DOHH2 (cell line): ENCODE data around the gene MACROD1.

Experiments used
- H3F3A ChIP-seq: fragments of 200-600 bp; sonication (generic), shearing (Covaris generic); 2 replicates; pipeline ENCODE4 v1.6.0; 2016; ENCODE audit warnings: antibody characterized with exemption, mild to moderate bottlenecking; ENCODE audit not compliant: control insufficient read depth, insufficient read depth
- H3K27ac ChIP-seq: fragments of 200-600 bp; sonication (generic); 2 replicates; pipeline ENCODE4 v1.5.1; 2014; ENCODE audit warnings: low read depth, mild to moderate bottlenecking, low read length, moderate library complexity
- H3K27me3 ChIP-seq: fragments of 200-600 bp; sonication (generic); 2 replicates; pipeline ENCODE4 v1.6.1; 2014; ENCODE audit warnings: mild to moderate bottlenecking, low read length, mixed read lengths; ENCODE audit not compliant: control insufficient read depth
- H3K36me3 ChIP-seq: fragments of 200-600 bp; sonication (generic); 2 replicates; pipeline ENCODE4 v1.6.1; 2014; ENCODE audit warnings: mild to moderate bottlenecking, low read length, moderate library complexity, mixed read lengths; ENCODE audit not compliant: control insufficient read depth
- H3K4me1 ChIP-seq: fragments of 200-600 bp; sonication (generic); 2 replicates; pipeline ENCODE4 v1.6.1; 2014; ENCODE audit warnings: mild to moderate bottlenecking, low read length, mixed read lengths; ENCODE audit not compliant: control insufficient read depth
- H3K4me2 ChIP-seq: fragments of 200-600 bp; sonication (generic); 2 replicates; pipeline ENCODE4 v1.6.0; 2014; ENCODE audit warnings: mild to moderate bottlenecking, low read length, moderate library complexity
- H3K4me3 ChIP-seq: fragments of 200-600 bp; sonication (generic); 2 replicates; pipeline ENCODE4 v1.5.1; 2014; ENCODE audit warnings: mild to moderate bottlenecking, low read length, mixed read lengths
- H3K79me2 ChIP-seq: fragments of 200-600 bp; sonication (generic); 2 replicates; pipeline ENCODE4 v1.6.1; 2014; ENCODE audit warnings: mild to moderate bottlenecking, low read length, mixed read lengths; ENCODE audit not compliant: control insufficient read depth
- H3K9me2 ChIP-seq: fragments of 200-600 bp; sonication (generic); replicated peaks from 2 replicates; pipeline ENCODE4 v1.6.1; 2014; ENCODE audit warnings: mild to moderate bottlenecking, low read length, mixed read lengths; ENCODE audit not compliant: control insufficient read depth
- H3K9me3 ChIP-seq: fragments of 200-600 bp; sonication (generic); 2 replicates; pipeline ENCODE4 v1.6.1; 2014; ENCODE audit warnings: antibody characterized with exemption, low read length, mixed read lengths; ENCODE audit not compliant: control insufficient read depth, insufficient read depth
- H4K20me1 ChIP-seq: fragments of 200-600 bp; sonication (generic); 2 replicates; pipeline ENCODE4 v1.6.0; 2014; ENCODE audit warnings: low read depth, mild to moderate bottlenecking, antibody characterized with exemption, low read length, moderate library complexity; ENCODE audit not compliant: control insufficient read depth, insufficient read depth
- CTCF ChIP-seq: fragments of 200-600 bp; sonication (generic); IDR thresholded peaks from one replicate; pipeline ENCODE4 v1.5.1; 2014; ENCODE audit warnings: antibody characterized with exemption, mild to moderate bottlenecking, low read depth, low read length; ENCODE audit not compliant: poor library complexity, severe bottlenecking
- EZH2phosphoT487 ChIP-seq: fragments of 200-600 bp; sonication (generic); IDR thresholded peaks from 2 replicates; pipeline ENCODE4 v1.6.1; 2017; ENCODE audit warnings: borderline replicate concordance, mild to moderate bottlenecking, antibody characterized with exemption, low read length, moderate library complexity, mixed read lengths

MACROD1 gene

DNA sequence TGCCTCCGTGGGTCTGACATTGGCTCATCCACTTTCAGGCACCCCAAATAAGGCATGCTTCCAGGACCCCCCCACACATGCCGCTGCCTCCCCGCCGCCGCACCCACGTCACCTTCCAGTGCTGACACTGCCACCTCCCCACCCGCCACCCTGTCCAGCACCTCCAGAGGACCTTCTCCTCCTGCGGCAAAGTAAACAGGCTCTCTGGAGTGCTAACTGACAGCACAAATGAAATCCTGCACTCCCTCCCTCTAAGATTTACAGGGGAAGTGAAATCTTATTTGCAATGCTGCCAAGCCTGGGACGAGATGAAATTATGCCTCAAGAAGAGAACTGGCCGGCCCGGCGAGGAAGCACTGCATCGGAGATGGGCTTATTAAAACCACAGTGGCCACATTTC is 35.3 kb downstream of the MACROD1 start:
- Histone ChIP-seq H3K27ac (no peak overlapping the region), H4K20me1 (no peaks in the 10 kb centered on the region), H3K4me3 (no peak overlapping the region), H3F3A (no peaks in the 10 kb centered on the region), H3K27me3 (no peaks in the 10 kb centered on the region), H3K36me3 (no peaks in the 10 kb centered on the region), H3K4me2 (no peak overlapping the region), H3K9me2 (no peaks in the 10 kb centered on the region), H3K9me3 (no peaks in the 10 kb centered on the region), H3K79me2 (no peaks in the 10 kb centered on the region), H3K4me1 (no peaks in the 10 kb centered on the region)
- TF ChIP-seq EZH2phosphoT487 (no peak), CTCF (no peak)

DNA sequence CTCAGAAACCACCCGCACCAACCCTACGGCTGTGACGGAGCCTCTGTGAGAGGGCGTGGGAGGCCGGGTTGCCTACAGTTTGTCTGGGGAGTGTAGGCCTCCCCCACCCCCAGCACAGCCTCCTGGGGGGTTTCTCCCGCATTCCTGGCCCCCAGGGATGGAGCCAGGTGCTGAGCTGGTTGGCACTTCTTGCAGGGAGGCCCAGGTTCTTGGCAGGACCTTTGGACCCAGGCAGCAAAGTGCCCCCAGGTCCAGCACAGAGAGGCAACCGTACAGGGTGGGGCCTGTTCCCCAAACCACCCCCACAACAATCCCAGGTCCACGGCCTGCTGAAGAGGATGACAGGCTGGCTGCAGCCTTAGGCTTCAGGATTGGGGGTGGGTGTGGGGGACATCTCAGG is 36.5 kb downstream of the MACROD1 start:
- no peaks in the 10 kb centered on the region for H4K20me1 ChIP-seq
- H3F3A ChIP-seq, result no peaks in the 10 kb centered on the region
- H3K36me3 ChIP-seq, result no peaks in the 10 kb centered on the region
- no peaks in the 10 kb centered on the region for H3K9me3 ChIP-seq
- TF ChIP-seq EZH2phosphoT487, result no peak
- TF ChIP-seq CTCF, result no peak
- H3K9me2 ChIP-seq, result no peaks in the 10 kb centered on the region
- H3K27me3 ChIP-seq, result no peaks in the 10 kb centered on the region
- no peak overlapping the region for H3K27ac ChIP-seq
- no peak overlapping the region for H3K4me2 ChIP-seq
- no peak overlapping the region for H3K4me3 ChIP-seq
- no peaks in the 10 kb centered on the region for H3K4me1 ChIP-seq
- no peaks in the 10 kb centered on the region for H3K79me2 ChIP-seq

DNA sequence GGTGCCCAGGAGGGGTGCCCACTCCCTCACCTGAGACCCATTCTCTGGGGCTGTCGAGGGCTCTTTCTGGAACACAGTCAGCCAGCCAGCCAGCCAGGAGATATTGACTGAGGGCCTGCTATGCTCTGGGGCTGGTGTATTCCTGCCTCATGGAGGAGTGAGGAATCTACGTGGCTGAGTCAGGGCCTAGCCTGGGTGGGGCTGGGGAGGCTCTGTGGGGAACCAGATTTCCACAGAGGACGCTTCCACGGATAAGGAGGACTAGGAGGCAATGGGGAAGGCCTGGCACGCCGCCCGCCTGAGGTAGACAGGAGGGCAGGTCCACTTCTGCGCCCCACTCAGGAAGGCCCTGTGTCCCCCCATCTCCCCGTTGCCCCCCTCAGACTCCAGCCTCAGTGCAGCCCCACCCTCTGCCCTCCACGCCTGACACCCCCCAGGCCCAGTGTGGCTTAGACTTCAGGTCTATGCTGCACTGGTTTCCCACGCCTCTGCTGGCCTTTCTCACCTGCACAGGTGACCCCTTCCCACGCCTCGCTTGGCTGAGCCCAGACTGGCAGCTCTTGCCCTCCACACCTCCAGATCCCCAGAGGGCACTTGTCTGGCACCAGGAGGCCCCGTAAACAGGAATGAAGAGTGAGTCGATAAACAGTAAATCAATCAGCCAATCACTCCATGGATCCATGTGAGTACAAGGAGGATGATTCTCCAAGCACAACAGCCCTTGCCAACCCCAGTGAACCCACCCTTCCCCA is 37.5 kb downstream of the MACROD1 start:
- TF ChIP-seq CTCF (no peak), EZH2phosphoT487 (no peak)
- no peaks in the 10 kb centered on the region for H3K4me1 ChIP-seq

More for the DNA sequence above, 37.5 kb downstream of the MACROD1 start:
- no peaks in the 10 kb centered on the region for H4K20me1 ChIP-seq
- no peak overlapping the region for H3K4me3 ChIP-seq
- no peaks in the 10 kb centered on the region for H3K79me2 ChIP-seq
- H3F3A ChIP-seq, result no peaks in the 10 kb centered on the region
- H3K27ac ChIP-seq, result no peak overlapping the region
- H3K9me3 ChIP-seq, result no peaks in the 10 kb centered on the region
- no peaks in the 10 kb centered on the region for H3K27me3 ChIP-seq
- H3K4me2 ChIP-seq, result no peak overlapping the region
- no peaks in the 10 kb centered on the region for H3K36me3 ChIP-seq
- H3K9me2 ChIP-seq, result no peaks in the 10 kb centered on the region
